WTC11 (cell line): ENCODE data around the gene CHKB. TPM values are rescaled to one million over a fixed set of nuclear protein-coding genes. Genes with fewer than 3 reads are reported as not detected.
"Not testable (repeated sequence)": the region's sequence is repeated elsewhere in the genome, so short reads cannot be mapped to it uniquely, and the experiment has no call there.

Source experiments
- ATAC-seq: fragments of 200-7000 bp; cut with Tn5 transposase; 2 replicates; pipeline ENCODE4 v1.10.0; 2021; ENCODE audit warnings: mild to moderate bottlenecking, moderate library complexity
- CTCF ChIA-PET: fragments of 300-600 bp; sonication (Branson Sonifier 250); formaldehyde crosslinking; loops from one replicate; lab custom pipeline; 2021; ENCODE audit warnings: antibody characterized with exemption; lab: Charles Lee
- POLR2A ChIA-PET: fragments of 350-600 bp; sonication (Branson Sonifier 250); formaldehyde crosslinking; loops from one replicate; lab custom pipeline; 2021; ENCODE audit warnings: antibody characterized with exemption; lab: Charles Lee
- DNase-seq: peaks from one replicate; pipeline ENCODE4 v3.0.0; 2021; ENCODE audit warnings: low spot score
- H3K27ac Mint-ChIP-seq: 2 replicates; pipeline ENCODE4 v1.8.0; 2021; ENCODE audit warnings: mixed read lengths
- H3K27me3 Mint-ChIP-seq: 2 replicates; pipeline ENCODE4 v1.8.0; 2021; ENCODE audit warnings: low read depth, mild to moderate bottlenecking, moderate library complexity, mixed read lengths
- H3K36me3 Mint-ChIP-seq: 2 replicates; pipeline ENCODE4 v1.8.0; 2021; ENCODE audit warnings: mixed read lengths
- H3K4me1 Mint-ChIP-seq: 2 replicates; pipeline ENCODE4 v1.8.0; 2022; ENCODE audit warnings: mixed read lengths
- H3K4me3 Mint-ChIP-seq: 2 replicates; pipeline ENCODE4 v1.8.0; 2021; ENCODE audit warnings: mild to moderate bottlenecking, moderate library complexity, mixed read lengths
- H3K9me3 Mint-ChIP-seq: 2 replicates; pipeline ENCODE4 v1.8.0; 2021; ENCODE audit warnings: mixed read lengths
- CREB1 ChIP-seq: sonication (generic); formaldehyde crosslinking; IDR thresholded peaks from 2 replicates; pipeline ENCODE4 v1.8.0; 2023; ENCODE audit warnings: mild to moderate bottlenecking, missing genetic modification reagents
- GABPB1 ChIP-seq: sonication (generic); formaldehyde crosslinking; IDR thresholded peaks from 2 replicates; pipeline ENCODE4 v1.8.1; 2023; ENCODE audit warnings: mild to moderate bottlenecking, missing genetic modification reagents
- NR3C1 ChIP-seq: sonication (generic); formaldehyde crosslinking; conservative IDR thresholded peaks from 2 replicates; pipeline ENCODE4 v1.8.1; 2023; ENCODE audit warnings: low read depth, mild to moderate bottlenecking, missing genetic modification reagents
- PRDM15 ChIP-seq: sonication (generic); formaldehyde crosslinking; IDR thresholded peaks from 2 replicates; pipeline ENCODE4 v1.8.0; 2022; ENCODE audit warnings: missing genetic modification reagents
- PREB ChIP-seq: sonication (generic); formaldehyde crosslinking; IDR thresholded peaks from 2 replicates; pipeline ENCODE4 v1.8.1; 2022; ENCODE audit warnings: mild to moderate bottlenecking, missing genetic modification reagents, moderate library complexity, borderline replicate concordance
- SMAD4 ChIP-seq: sonication (generic); formaldehyde crosslinking; IDR thresholded peaks from 2 replicates; pipeline ENCODE4 v1.8.0; 2022; ENCODE audit warnings: mild to moderate bottlenecking, missing genetic modification reagents
- TEAD1 ChIP-seq: sonication (generic); formaldehyde crosslinking; IDR thresholded peaks from 2 replicates; pipeline ENCODE4 v1.8.0; 2022; ENCODE audit warnings: mild to moderate bottlenecking, missing genetic modification reagents
- USF2 ChIP-seq: sonication (generic); formaldehyde crosslinking; IDR thresholded peaks from 2 replicates; pipeline ENCODE4 v1.8.1; 2023; ENCODE audit warnings: mild to moderate bottlenecking, missing genetic modification reagents, moderate library complexity
- ZNF416 ChIP-seq: fragments of 250-450 bp; sonication (Bioruptor Pico); IDR thresholded peaks from 2 replicates; pipeline ENCODE4 v1.9.0; 2021; ENCODE audit warnings: mild to moderate bottlenecking, inconsistent platforms
- ZNF423 ChIP-seq: fragments of 250-450 bp; sonication (Bioruptor Pico); IDR thresholded peaks from 2 replicates; pipeline ENCODE4 v2.1.2; 2022; ENCODE audit warnings: mild to moderate bottlenecking, moderate library complexity
- ZNF532 ChIP-seq: fragments of 250-450 bp; sonication (Bioruptor Pico); IDR thresholded peaks from 2 replicates; pipeline ENCODE4 v1.9.0; 2021; ENCODE audit warnings: mild to moderate bottlenecking, borderline replicate concordance
- total RNA-seq: library from RNA; stranded (reverse); gene quantifications from 3 replicates; pipeline ENCODE4 v1.2.3, GENCODE V29; 2021
- TF ChIP-seq, protein P1 (sequence below): sonication (generic); formaldehyde crosslinking; IDR thresholded peaks from 2 replicates; pipeline ENCODE4 v1.8.1; 2023; ENCODE audit warnings: mild to moderate bottlenecking, moderate library complexity, missing genetic modification reagents
- TF ChIP-seq, protein P2 (sequence below): sonication (generic); formaldehyde crosslinking; IDR thresholded peaks from 2 replicates; pipeline ENCODE4 v1.8.1; 2022; ENCODE audit warnings: mild to moderate bottlenecking, moderate library complexity, missing genetic modification reagents

CHKB gene
- total RNA-seq, 1 experiment from 2014 or later, result 75.4 TPM

DNA sequence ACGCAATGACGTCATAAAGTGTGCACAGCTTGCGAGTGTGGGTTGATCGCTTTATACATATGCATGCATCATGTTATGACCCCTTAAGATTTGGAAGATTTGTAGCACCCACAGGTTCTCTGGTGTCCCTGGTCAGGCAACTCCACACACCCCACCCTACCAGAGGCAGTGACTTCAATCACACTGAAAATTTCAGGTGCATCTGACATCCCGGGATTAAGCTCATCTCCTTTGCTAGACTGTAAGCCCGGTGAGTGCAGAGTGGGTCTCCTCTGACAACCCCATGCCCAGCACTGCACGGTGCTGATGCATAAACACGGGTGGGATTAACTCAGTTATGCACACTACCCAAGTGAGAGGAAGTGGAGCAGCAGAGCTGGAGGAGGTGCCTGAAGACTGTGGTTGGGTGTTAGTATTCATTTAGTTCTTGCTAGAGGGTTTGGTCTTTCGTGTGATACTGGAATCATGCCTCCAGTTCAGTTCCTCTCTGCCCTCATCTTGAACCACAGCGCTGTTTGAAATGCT is 38.8 kb upstream of the CHKB start (continued):
- no peak for TF ChIP-seq USF2 (CRISPR knock-in tag)
- TF ChIP-seq, all 79 proteins: peak for 0

DNA sequence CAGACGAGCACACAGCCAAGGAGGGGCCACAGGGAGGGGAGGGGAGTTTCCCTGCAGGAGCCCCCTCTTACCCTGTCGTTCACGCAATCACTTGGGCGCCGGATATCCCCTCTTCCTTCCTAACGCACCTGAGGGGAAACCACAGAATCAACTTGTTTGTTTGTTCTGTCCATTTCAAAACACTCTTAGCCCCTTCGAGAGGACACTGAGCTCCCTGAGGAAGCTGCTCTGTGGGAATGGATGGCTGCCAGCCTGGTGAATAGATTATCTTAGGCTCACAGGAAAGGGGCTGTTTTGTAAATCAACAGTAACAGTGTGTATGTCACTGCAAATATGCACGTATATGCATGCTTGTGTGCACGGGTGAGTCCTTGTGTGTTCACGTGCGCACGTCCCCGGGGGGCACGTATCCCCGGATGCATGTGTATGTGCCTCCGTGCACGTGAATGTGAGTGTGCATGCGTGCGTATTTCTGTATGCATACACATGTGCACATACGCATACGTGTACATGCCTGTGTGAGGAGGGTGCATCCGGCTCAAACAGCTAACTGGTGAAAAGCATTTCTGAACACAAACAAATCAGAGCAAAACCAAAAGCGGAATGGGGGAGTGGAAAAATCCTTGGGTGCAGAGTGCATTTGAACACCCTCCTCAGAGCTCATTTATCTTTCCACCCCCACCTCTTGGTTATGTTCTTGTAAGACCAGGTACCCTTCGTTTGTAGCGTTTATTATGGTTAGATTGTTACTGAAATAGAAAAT is 38.1 kb upstream of the CHKB start:
- TF ChIP-seq GABPB1 (0 out of 2 replicates have a peak, but pooled peaks have one; percentile 7), ZNF423 (CRISPR knock-in tag) (no peak)
- no peaks in the 10 kb centered on the region for H3K36me3 Mint-ChIP-seq
- H3K4me1 Mint-ChIP-seq, result peaks cover 24% of the 10 kb centered on the region
- DNase-seq (peak; percentile 92), ATAC-seq (peak; percentile 93)
- H3K27me3 Mint-ChIP-seq, result peaks cover 16% of the 10 kb centered on the region; the same call in 1 of the 2 replicates
- ChIA-PET POLR2A (interaction anchor here (0.5 to 1.2 kb wide), 3 partner anchors 23 to 179 kb away, joined by 3 to 5 read pairs (median 4); no protein-coding TSS in a partner anchor), CTCF (interaction anchor here (0.6 to 2.9 kb wide), 36 partner anchors 8 to 624 kb away, joined by 3 to 33 read pairs (median 4); partner anchors contain the start of genes CHKB, HDAC10, LMF2 and MIOX)
- no peak overlapping the region for H3K27ac Mint-ChIP-seq
- peak overlapping the region; percentile 57 for H3K4me3 Mint-ChIP-seq
- H3K9me3 Mint-ChIP-seq, result no peaks in the 10 kb centered on the region

DNA sequence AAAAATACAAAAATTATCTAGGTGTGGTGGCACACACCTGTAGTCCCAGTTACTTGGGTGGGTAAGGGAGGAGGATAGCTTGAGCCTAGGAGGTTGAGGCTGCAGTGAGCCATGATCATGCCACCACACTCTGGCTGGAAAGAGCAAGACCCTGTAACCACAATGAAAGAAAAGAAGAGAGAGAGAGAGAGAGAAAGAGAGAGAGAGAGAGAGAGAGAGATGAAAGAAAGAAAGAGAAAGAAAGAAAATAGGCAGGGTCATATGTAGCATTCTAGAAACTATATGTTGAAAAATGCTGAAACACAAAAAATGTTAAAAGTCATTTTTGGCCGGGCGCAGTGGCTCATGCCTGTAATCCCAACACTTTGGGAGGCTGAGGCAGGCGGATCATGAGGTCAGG is 31.6 kb upstream of the CHKB start:
- POLR2A ChIA-PET, result interaction anchor here (0.6 kb wide), 1 partner anchor 13 kb away, joined by 3 read pairs; no protein-coding TSS in a partner anchor
- H3K27me3 Mint-ChIP-seq, result peaks cover 21% of the 10 kb centered on the region
- H3K4me1 Mint-ChIP-seq, result peaks cover 14% of the 10 kb centered on the region
- DNase-seq, H3K36me3 Mint-ChIP-seq, H3K9me3 Mint-ChIP-seq, H3K27ac Mint-ChIP-seq, ATAC-seq, H3K4me3 Mint-ChIP-seq: not testable (repeated sequence)
- CTCF ChIA-PET, result interaction anchor here (0.6 kb wide), 2 partner anchors 76 to 89 kb away, joined by 3 to 4 read pairs; partner anchors contain the start of gene SCO2

DNA sequence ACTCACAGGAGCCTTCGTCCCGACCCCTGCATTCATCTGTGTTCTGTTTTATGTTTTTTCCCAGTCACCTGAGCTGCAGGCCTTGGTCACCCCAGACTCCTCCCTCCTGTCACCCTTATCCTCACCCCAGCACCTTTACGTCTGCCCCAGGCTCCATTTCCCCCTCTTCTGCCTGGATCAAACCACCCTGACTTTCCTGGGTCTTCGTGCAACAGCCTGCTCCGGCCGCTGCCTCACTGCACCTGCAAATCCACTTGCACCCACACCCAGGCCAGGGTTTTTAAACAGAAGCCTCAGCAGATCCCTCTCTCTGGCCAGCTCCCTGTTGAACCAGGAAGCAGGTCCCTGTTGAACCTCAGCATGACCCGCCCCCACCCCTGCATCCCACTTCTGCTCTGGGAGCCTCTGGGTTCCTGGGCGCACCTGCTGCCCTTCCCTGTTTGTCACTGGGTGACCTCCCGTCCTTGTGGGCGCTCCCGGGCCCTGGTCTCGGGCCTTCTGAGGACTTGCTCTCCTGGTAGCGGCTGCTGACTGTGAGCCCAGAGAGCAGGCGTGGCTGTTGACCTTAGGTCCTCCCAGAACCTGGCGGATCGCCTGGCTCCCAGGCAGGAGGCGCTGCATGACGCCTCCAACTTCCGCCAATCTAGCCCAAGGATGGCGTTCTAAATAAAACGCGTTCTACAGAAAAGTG is 30.8 kb upstream of the CHKB start:
- Mint-ChIP-seq H3K9me3 (no peaks in the 10 kb centered on the region), H3K4me1 (peaks cover 14% of the 10 kb centered on the region), H3K27ac (no peak overlapping the region), H3K4me3 (no peak overlapping the region), H3K36me3 (no peaks in the 10 kb centered on the region), H3K27me3 (peaks cover 18% of the 10 kb centered on the region)
- ChIA-PET CTCF (interaction anchor here (1.0 to 2.5 kb wide), 6 partner anchors 13 to 114 kb away, joined by 3 to 12 read pairs (median 4); partner anchors contain the start of genes SCO2 and SYCE3), POLR2A (no interaction called here)
- DNase-seq (no peak), ATAC-seq (peak; percentile 56)
- no peak for TF ChIP-seq PREB (CRISPR knock-in tag)
- TF ChIP-seq PRDM15 (CRISPR knock-in tag), result no peak
- TF ChIP-seq CREB1 (CRISPR knock-in tag), result no peak
- no peak for TF ChIP-seq NR3C1 (CRISPR knock-in tag)
- TF ChIP-seq ZNF416, result no peak
- TF ChIP-seq SMAD4 (CRISPR knock-in tag), result no peak
- no peak for TF ChIP-seq ZNF532
- TF ChIP-seq TEAD1 (CRISPR knock-in tag), result no peak
- TF ChIP-seq, protein P1, sequence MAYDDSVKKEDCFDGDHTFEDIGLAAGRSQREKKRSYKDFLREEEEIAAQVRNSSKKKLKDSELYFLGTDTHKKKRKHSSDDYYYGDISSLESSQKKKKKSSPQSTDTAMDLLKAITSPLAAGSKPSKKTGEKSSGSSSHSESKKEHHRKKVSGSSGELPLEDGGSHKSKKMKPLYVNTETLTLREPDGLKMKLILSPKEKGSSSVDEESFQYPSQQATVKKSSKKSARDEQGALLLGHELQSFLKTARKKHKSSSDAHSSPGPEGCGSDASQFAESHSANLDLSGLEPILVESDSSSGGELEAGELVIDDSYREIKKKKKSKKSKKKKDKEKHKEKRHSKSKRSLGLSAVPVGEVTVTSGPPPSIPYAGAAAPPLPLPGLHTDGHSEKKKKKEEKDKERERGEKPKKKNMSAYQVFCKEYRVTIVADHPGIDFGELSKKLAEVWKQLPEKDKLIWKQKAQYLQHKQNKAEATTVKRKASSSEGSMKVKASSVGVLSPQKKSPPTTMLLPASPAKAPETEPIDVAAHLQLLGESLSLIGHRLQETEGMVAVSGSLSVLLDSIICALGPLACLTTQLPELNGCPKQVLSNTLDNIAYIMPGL, result no peak
- TF ChIP-seq, protein P2, sequence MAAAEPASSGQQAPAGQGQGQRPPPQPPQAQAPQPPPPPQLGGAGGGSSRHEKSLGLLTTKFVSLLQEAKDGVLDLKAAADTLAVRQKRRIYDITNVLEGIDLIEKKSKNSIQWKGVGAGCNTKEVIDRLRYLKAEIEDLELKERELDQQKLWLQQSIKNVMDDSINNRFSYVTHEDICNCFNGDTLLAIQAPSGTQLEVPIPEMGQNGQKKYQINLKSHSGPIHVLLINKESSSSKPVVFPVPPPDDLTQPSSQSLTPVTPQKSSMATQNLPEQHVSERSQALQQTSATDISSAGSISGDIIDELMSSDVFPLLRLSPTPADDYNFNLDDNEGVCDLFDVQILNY (CRISPR knock-in tag), result no peak
